SIG-M5 treated with dmso at 0.1 percent for 504 hours (cell line): ENCODE measurements around the gene GH2.
"Not testable (repeated sequence)": the region's sequence is repeated elsewhere in the genome, so short reads cannot be mapped to it uniquely, and the experiment has no call there.

ENCODE experiments used
- DNase-seq: peaks from one replicate; lab custom pipeline; 2025; ENCODE audit not compliant: unreplicated experiment; lab: John Stamatoyannopoulos, UW

GH2 gene

DNA sequence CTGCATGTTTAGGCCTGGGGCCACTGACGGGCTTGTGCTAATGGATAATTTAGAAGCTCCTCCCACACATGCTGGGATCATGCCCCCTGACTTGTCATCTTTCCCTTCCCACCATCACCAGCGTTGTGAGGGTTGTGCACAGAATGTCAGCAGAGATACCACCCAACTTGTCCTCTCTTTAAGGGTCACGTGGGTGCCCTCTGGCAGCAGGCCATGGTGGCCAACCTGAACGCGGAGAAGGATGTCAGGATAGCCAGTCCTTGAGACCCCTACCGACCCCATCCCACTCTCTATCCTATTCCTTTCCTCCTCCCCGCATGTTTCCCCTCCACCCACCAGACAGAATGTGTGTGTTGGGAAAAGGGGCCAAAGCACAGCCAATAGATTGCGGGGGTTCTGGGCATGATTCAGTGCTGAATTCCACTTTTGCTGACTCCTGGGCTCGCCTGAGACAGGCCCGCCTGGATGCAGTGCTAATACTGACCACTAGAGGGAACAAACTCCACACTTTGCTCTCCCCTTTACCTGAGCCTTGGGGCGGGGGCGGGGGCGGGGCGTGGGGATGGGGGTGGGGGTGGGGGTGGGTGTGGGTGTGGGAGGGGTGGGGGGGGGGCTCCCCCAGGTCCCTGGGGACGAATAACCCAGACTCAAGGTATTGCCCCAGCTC is at the start of gene GH2:
Gene GH2, minus strand, starts transcription at position 10 of the 667 bp plus-strand sequence. CDS start 143 bp downstream, outside the sequence.
- DNase-seq: peak; percentile 58

DNA sequence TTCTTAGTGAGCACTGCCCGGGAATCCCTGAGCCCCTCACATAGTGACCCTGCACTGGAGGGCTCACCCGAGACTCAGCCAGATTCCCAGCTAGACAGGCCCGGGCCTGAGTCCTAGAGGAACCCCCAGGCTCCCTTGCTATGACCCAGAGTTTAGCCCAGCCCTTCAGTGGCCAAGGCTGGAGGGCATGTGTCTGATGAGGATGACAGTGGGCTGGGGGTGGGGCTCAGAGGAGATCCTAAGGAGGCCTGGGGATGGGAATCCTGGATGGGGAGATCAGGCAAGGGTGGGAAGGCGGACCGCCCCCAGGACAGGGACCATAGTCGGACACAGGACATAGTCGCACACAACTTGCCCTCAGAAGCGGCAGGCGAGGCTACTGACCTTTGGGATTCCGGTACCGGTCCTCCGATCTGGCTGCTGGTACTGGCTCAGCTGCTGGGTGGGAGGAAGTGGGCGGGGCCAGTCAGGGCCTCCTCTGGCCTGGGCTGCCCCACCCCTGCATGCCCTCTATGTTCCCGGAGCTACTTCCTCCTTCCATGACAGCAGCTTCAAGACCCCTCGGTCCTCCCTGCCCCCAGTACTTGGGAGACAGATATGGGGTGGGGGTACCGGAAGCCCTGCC is 49.3 kb upstream of the GH2 start:
- DNase-seq: peak; percentile 46

DNA sequence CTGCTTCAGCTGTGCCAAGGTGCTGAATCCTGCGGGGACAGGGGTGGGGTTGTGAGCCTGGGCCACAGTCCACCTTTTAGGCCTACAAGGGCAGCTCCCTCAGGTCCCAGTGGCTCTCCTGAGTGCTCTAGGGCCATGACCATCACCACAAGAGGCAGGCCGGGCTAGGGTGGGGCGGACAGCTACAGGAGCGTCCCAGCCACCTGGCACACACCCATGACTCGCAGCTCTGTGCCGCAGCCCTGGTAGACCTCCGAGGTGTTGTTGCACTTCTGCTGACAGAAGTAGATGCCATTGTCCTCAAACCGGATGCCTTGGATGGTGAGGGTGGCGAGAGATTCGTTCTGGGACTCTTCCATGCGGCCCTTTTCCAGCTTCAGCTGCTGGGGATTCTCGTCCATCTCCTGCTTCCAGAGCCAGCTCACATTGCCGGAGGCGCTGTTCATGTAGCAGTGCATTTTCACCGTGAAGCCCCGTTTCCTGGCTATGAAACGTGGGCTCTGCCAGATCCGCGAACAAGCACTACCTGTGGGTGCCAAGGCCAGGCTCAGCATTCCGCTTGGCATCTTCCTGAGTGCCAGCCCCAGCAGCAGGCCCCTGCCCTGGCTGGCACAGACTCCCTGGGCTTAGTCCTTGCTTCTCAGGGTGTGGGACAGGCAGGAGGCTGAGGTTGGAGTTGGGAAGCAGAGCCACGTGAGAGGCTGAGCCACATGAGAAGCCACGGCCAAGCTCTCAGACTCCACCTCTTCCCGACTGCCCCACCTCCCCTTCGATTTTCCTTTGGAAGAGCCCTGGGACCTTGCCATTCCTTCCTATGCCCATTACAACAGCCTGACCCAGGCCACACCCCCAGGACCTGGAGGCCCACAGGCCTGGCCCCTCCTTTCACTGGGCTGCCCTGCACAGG is 48.4 kb upstream of the GH2 start:
- DNase-seq: no peak

DNA sequence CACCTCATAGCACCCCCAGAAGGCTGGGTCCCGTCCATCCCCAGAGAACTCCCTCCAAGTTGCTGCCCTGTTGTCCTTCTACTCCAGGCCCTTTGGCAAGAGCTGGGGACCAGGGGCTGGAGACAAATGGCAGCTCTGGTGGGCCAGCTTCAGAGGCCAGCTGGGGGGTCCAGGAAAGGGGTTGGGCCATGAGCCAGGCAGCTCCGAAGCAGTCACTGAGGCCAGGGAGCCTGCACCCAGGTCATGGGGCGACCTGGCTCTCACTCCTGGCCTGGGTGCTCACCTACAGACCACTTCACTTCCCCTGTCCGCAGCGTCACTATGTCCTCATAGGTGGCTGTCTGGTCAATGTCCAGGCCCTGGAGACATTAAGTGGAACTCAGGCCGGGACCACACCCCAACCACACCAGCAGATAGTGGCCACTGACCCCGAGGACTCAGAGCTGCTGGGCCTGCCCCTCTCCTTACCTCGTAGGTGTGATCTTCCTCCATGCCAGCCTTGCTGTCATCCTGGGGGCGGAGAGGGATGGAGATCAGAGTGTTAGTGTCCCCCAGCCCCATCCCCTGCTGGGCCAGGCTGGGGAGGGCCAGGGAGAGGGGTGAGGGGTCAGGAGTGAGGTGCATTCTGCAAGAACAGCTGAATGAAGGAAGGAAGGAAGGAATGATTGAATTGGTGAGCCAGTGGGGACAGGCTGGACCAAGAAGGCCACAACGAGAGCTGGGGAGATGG is 47.4 kb upstream of the GH2 start:
- DNase-seq: no peak

DNA sequence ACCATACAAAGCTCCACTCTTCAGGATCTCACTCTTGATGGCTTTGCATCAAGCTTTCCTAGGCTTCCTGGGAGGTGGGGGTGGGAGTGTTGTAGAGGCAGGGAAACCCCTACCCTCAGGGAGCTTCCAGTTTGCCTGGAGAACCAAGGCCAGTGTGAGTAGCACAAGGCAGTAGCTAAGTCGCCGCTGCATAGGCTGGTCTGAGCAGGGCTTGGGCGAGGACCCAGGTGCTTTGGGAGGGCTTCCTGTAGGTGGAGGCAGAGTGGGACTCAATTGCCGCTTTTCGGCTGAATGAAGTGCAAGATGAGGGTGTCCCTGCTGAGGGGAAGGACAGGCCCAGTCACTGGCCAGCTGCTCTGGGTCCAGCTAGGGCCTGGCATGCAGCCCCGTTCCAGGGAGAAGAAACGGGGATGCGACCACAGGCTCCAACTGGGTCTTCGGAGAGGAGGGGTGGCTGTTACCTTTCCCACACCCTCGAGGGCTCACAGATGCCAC is 46.5 kb upstream of the GH2 start:
- no peak for DNase-seq

DNA sequence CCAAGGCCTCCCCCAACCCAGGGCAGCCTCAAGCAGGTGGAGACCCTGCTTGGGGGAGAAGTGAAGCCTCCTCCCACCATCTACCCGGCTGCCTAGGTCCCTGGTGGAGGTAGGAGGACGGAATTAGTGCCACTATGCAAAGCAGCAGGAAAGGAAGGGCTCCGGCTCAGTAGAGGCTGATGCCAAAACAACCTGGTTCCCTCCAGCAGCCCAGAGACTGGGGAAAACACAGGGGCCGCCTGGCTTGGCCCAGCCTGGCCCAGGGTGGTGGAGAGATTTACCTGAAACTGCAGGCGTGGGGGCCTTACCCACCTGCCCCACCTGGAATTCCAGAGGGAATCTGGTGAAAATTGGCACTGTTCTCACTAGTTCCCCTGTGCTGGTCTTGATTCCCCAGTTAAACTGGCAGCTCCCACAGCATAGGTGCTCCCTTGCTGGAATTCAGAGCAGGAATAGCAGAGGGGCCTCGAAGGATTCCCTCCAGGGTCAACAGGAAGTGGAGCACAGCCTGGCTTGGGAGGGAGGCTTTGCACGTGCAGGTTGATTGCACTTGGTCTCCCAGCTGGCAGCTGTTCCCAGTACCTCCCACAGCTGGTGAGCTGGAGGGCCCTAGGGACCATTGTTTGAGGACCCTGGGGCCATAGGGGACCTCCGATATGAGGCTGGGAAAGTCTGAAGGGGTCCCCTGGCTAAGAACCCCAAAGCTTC is 45.9 kb upstream of the GH2 start:
- DNase-seq: no peak

DNA sequence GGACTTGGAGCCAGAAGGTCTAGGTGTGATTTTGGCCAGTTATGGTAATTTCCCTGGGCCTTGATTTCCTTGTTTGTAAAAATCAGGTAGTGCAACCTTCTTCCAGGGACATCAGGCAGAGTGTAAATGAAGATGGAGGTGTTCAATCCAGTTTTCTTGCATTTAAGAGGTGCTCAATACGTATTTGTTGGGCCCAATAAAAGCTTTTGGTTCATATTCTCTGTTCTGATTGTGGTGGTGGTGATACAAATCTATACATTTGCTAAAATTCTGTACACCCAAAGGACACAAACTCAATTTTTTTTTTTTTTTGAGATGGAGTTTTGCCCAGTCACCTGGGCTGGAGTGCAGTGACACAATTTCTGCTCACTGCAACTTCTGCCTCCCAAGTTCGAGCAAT is 44.4 kb upstream of the GH2 start:
- no peak for DNase-seq

DNA sequence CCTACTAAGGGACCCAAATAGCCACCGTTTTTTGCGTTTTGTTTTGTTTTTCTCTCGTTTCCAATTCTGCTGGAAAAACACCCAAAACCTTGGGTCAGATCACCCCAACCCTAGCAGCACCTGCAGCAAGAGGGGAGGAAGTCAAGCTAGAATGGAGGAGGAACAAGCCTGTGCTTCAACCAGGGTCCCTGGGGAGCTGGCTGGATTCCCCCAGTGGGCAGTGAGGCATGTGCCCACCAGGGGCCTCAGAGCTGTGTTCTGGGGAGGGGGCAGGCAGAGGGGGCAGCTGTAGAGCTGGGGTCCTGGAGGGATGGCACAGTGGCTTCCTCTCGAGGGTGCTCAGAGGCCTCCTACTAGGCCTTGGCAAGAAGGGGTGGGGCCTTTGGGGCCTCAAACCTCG is 43.9 kb upstream of the GH2 start:
- no peak for DNase-seq

DNA sequence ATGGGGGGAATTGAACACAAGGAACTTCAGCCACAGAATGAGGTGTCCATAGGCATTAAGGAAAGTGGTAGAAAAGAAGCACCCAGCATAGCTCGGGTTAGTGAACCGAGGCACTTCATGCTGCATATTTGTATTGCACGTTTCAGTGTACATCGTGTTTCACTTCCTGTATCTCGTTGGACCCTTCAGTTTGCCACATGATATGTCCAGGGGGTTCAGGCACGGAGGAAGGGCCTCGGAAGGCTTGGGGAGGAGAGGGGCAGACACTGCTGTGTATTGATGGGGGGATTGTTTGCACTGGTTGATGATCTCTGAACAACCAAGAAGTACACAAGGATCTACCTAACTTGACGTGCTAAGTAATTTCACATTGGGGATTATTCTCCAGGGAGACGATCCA is 40.7 kb upstream of the GH2 start:
- not testable (repeated sequence) for DNase-seq

DNA sequence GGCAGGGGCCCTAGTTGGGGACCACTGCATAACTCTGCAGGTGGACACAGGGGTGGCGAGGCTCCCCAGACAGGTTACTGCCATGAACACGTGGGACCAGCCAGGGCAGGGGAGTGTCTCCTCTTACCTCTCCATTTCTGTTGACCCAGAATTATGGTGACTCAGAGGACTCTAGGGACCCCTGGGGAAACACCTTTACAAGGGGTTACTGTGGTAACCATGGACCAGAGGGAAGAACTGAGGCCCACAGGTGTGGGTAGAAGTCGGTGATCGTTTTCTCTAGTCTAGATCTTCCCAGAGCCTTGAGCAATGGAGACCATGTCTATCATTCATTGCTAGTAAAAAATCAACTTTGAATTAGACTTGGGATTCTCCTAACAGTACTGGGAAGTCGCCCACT is 39.0 kb upstream of the GH2 start:
- DNase-seq: not testable (repeated sequence)

DNA sequence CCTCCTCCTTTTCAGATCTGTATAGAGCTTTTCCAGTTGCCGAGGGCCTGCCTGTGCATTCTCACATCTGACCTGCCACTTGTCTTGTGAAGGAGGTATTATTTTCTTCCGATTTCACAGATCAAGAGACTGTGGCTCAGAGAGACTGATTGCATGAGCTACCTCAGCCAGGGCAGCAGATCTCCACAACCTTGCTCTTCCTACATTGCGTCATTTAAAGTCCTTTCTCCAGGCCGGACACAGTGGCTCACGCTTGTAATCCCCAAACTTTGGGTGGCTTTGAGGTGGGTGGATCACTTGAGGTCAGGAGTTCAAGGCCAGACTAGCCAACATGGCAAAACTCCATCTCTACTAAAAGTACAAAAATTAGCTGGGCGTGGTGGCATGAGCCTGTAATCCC is 38.3 kb upstream of the GH2 start:
- not testable (repeated sequence) for DNase-seq

DNA sequence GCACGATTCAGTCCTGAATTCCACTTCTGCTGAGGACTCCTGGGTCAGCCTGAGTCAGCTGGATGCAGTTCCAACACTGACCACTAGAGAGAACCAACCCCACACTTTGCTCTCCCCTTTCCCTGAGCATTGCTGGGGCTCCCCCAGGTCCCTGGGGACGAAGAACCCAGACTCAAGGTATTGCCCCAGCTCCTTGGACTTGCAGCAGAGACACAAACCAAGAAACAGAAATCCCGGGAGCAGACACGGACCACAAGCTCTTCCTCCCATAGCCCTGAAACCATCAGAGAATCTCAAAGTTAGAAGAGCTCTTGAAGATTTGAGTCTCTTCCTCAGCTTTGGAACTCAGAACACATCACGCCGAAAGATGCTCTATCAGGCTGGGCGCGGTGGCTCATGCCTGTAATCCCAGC is 37.6 kb upstream of the GH2 start:
- DNase-seq: peak; percentile 70

DNA sequence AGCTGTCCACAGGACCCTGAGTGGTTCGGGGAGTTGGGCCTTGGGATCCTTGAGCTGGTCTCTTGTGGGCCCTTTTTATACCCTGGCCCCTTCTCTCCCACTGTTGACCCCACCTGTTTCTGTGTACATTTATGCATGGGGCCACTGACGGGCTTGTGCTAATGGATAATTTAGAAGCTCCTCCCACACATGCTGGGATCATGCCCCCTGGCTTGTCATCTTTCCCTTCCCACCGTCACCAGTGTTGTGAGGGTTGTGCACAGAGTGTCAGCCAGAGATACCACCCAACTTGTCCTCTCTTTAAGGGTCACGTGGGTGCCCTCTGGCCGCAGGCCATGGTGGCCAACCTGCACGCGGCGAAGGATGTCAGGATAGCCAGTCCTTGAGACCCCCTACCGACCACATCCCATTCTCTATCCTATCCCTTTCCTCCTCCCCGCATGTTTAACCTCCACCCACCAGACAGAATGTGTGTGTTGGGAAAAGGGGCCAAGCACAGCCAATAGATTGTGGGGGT is 37.1 kb upstream of the GH2 start, which contains the start of gene GH1:
Gene GH1, minus strand, starts transcription at position 51 of the 517 bp plus-strand sequence. CDS start 63 bp downstream, outside the sequence.
- not testable (repeated sequence) for DNase-seq

DNA sequence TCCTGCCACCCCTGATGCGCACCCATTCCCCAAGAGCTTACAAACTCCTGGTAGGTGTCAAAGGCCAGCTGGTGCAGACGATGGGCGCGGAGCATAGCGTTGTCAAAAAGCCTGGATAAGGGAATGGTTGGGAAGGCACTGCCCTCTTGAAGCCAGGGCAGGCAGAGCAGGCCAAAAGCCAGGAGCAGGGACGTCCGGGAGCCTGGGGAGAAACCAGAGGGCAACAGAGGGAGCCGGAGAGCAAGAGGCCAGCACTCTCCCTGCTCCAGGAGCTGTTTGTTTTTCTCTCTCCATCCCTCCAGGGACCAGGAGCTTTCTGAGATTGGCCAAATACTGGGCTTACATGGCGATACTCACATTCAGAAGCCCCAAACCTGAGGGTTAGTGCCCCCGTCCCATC is 36.6 kb upstream of the GH2 start:
- DNase-seq: no peak

DNA sequence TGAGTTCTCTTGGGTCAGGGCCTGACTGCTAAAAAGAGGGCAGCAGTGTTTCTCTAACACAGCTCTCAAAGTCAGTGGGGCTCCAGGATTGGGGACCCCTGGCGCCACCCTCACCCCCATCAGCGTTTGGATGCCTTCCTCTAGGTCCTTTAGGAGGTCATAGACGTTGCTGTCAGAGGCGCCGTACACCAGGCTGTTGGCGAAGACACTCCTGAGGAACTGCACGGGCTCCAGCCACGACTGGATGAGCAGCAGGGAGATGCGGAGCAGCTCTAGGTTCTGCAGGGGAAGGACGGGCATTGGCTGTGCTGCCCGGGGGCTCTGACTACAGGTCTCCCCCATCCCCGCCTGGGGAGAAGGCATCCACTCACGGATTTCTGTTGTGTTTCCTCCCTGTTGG is 35.9 kb upstream of the GH2 start:
- DNase-seq: no peak

DNA sequence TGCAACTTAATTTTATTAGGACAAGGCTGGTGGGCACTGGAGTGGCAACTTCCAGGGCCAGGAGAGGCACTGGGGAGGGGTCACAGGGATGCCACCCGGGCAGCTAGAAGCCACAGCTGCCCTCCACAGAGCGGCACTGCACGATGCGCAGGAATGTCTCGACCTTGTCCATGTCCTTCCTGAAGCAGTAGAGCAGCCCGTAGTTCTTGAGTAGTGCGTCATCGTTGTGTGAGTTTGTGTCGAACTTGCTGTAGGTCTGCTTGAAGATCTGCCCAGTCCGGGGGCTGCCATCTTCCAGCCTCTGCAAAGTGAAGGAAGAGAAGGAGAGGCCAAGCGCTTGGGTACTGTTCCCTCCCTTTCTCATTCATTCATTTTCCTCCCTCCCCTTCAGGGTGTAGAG is 35.5 kb upstream of the GH2 start:
- DNase-seq: not testable (repeated sequence)

DNA sequence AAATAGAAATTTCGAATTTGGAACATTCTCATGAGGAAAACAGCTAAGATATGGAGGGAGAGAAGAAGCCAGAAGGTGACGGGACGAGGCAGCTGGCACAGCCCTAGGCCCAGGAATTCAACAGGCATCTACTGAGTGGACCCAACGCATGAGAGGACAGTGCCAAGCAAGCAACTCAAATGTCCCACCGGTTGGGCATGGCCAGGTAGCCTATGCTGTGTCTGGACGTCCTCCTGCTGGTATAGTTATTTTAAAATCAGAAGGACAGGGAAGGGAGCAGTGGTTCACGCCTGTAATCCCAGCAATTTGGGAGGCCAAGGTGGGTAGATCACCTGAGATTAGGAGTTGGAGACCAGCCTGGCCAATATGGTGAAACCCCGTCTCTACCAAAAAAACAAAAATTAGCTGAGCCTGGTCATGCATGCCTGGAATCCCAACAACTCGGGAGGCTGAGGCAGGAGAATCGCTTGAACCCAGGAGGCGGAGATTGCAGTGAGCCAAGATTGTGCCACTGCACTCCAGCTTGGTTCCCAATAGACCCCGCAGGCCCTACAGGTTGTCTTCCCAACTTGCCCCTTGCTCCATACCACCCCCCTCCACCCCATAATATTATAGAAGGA is 34.9 kb upstream of the GH2 start:
- no peak for DNase-seq

DNA sequence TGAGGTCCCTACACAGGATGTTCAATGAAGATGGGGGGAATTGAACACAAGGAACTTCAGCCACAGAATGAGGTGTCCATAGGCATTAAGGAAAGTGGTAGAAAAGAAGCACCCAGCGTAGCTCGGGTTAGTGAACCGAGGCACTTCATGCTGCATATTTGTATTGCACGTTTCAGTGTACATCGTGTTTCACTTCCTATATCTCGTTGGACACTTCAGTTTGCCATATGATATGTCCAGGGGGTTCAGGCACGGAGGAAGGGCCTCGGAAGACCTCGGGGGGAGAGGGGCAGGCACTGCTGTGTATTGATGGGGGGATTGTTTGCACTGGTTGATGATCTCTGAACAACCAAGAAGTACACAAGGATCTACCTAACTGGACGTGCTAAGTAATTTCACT is 34.0 kb upstream of the GH2 start:
- DNase-seq: not testable (repeated sequence)

DNA sequence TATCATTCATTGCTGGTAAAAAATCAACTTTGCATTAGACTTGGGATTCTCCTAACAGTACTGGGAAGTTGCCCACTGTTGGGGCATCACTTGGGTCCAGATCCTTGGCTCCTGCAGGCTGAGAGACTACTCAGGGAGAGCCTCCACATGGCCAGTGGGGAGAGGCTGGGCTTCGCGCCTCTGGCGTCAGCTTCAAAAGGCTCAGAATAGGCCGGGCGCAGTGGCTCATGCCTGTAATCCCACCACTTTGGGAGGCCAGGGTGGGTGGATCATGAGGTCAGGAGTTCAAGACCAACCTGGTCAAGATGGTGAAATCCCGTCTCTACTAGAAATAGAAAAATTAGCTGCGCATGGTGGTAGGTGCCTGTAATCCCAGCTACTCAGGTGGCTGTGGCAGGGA is 32.7 kb upstream of the GH2 start:
- DNase-seq: no peak
